HG02840 (cell line): ENCODE data around the gene USP34.

Experiments used
- ATAC-seq: cut with Tn5 transposase; IDR thresholded peaks from one replicate; pipeline ENCODE4 v1.9.1; 2021; ENCODE audit warnings: mild to moderate bottlenecking, moderate library complexity, moderate number of reproducible peaks; ENCODE audit not compliant: unreplicated experiment, low FRiP score

USP34 gene

DNA sequence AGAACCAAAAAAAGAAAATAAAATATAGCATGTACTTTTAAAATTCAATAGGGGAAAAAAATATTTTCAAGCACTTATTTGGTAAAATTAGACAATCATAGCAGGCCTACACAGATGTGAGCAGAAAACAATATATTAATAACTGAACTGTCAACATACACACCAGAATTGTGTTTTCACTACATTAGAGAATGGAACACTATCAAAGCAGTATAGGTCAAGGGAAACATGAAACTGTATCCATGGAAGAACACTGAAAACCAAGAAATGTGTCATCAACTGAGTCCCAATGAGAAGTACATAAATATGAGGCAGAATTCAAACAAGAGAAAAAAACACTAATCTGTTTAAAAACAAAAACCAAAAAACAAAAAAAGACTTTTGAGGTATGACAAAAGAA is 132.4 kb downstream of the USP34 start:
- ATAC-seq, result no peak

DNA sequence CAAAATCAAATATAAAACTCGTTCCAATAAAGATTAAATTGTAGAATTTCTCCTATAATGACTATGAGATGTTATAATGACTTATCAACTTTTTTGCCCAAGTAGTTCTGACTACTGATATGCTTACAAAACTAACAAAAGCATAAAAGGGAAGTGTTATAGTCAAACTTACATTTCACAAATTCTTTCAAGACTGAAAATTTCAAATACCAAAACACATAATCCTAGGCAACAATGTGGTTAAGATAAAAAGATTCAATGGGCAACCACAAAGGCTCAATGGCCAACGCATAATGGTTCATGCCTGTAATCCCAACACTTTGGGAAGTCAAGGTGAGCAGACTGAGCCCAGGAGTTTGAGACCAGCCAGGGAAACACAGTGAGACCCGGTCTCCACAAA is 135.7 kb downstream of the USP34 start:
- ATAC-seq, result no peak

DNA sequence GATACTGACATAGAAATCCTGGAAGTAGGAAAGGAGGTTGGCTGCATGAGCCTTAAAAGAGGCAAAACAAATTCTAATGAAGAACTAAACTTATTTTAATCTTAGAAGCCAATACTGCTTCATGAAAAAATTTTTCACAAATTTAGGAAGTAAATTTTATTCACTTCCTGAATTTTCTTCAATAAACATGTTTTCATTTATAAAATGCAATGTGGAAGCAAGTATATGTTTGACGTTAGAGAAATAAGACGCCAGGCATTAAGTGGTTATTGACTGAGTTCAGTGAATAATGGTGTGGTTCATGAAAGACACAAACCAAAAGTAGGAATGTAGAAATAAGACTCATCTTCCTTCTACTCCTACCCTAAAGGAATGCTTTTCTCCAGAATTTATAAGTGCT is 136.4 kb downstream of the USP34 start:
- no peak for ATAC-seq

DNA sequence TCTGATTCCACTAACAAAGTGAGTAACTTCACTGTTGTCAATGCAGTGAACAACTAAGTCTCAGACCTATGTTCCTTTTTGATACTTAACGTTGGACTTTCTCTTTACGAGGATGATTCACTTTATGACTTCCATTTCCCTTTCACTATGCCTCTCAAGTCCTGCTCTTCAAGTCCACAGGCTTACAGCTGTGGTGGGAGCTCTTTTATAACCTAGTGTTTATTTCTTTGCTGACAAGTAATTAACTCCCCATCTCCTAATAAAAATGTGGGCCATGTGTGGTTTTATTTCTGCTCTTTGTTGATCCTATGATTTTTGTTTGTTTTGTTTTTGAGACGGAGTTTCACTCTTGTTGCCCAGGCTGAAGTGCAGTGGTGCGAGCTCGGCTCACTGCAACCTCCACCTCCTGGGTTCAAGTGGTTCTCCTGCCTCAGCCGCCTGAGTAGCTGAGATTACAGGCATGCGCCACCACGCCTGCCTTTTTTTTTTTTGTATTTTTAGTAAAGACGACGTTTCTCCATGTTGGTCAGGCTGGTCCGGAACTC is 142.1 kb downstream of the USP34 start:
- no peak for ATAC-seq

DNA sequence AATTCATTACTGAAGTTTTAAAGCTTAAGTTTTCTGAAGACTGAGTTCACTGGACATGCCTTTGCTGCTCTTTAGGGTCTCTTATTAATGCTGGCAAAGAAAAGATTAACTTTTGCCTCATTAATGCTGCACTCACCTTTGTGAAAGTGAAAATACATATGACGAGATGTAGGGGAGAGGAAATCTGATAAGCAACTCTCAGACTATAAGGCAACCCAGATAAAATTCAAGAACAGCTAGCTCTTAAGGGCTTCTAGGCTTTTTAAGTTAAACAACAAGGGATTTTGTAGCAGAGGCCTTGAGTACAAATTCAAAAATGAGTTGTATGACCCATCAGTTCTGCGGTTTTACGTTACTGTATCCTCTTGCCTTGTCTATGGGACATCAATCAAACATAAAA is 143.7 kb downstream of the USP34 start:
- ATAC-seq, result no peak

DNA sequence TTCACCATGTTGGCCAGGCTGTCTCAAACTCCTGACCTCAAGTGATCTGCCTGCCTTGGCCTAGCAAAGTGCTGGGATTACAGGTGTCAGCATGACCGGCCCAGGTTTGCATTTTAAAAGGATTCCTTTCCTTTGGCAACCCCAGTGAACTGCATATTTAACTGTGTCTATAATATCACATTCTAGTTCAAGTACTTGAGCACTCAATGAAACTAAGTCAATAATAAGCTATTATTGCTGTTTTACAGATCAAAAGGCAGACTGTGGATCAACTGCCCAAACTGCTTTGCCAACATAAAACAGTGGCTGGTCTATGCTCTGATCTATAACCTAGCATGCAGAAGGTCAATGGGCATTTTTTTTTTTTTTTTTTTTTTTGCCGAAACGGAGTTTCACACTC is 144.5 kb downstream of the USP34 start:
- no peak for ATAC-seq

DNA sequence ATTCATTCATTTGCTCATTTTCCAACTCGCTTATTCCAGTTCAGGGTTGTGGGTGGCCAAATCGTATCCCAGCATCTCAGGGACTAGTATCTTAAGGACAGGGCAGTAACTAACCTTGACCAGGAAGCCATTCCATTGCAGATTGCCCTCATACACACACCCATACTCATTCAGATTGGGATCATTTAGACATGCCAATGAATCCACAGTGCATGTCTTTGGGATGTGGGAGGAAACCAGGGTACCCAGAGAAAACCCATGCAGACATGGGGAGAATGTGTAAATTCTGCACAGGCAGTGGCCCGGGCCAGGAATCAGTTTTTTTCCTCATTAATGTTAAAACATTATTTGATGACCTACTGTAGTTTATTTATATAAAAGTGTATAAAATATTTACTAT is 150.7 kb downstream of the USP34 start:
- ATAC-seq, result no peak

DNA sequence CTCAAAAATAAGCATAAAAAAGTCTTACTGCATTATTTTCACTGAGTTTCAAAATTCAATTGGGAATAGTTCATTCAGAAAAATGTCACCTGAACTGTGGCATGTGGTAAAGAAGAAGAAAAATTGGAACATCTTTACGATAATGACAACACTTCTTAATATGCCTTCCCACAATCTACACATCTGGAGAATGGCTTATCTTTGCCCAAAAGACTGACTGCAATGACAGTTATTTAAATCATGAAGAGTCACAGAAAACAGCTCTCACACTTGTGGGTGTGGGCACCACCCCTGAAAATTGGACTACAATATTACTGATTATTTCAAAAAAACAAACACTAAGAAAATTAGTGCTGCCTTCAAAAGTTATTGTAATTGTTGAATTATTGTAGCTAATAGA is 152.3 kb downstream of the USP34 start:
- no peak for ATAC-seq

DNA sequence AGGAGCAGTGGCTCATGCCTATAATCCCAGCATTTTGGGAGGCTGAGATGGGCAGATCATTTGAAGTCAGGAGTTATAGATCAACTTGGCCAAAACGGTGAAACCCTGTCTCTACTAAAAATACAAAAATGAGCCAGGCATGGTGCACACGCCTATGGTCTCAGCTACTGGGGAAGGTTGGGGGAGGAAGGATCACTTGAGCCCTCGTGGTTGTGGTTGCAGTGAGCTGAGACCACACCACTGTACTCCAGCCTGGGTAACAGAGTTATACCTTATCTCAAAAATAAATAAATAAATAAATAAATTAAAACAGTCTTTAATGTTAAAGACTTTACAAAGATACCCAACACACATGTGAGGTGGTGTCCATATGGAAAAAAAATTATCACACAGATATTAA is 174.9 kb downstream of the USP34 start:
- no peak for ATAC-seq

DNA sequence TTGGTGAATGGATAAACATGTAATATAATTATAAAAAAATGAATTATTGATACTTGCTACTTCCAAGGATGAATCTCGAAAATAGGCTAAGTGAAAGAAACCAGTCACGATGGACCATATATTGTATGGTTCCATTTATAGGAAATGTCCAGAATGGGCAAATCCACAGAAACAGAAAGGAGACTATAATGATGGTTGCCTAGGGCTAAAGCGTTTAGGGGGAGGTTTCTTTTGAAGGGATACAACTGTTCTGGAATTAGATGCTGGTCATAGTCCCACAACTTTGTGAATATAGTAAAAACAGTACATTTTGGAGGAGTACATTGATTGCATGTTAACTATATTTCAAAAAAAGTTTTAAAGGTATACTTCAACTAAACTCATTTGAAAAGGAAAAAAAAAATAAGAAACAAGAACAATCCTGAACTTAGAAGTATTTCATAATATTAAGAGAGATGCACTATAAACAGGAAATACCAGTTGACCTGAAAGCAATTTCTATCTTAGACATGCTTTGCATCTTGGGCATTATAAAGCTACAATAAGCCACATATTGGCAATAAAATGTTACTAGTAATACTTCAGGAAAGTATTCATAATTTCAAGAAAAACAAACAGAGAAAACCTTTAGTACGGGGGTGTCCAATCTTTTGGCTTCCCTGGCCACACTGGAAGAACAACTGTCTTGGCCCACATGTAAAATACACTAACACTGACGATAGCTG is 178.9 kb downstream of the USP34 start:
- ATAC-seq, result no peak

DNA sequence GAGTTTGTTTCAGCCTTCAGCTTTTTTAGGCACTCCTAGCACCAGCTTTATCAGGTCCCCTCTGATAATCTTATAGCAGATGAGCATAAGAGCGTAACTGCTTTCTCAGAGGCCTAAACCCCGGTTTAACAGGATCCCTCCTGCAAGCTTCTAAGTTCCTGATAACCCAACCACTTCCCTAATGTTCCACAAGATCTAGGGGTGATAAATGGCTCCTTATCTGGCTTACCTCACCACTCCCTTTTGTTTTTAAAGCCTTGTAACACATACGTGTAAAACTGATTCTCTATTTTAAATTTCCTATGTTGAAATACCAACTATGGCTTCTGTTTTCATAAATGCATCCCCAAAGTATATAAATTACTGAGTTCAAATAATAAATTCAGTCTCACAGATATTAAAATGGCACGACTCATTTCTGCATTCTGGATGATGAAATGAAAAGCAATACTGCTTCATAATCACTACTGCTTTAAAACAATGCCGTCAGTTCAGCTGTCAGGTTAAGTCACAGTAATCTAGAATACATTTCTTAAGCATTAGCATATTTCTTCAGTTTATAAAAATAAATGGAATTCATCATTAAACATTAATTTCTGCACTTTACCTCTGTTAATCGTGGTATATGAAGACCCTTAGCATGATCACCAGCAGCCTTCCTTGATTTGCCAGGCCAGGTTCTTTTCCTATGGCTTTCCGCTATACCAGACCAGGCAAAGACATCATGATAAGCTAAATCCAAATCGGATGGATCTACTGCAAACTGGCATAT is 182.6 kb downstream of the USP34 start:
- no peak for ATAC-seq

DNA sequence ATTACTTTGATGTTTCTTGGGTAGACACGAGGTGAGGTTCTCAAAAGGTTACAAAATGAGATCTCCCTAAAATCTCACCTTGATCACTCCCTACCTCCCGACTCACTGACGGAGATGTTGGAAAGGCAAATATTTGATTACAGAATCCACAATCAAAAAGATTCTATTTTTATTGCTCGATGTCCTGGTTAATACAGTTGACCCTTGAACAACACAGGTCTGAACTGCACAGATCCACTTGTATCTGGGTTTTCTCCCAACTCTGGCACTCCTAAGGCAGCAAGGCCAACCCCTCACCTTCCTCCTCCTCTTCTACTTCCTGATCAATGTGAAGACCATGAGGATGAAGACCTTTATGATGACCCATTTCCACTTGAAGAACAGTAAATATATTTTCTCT is 183.6 kb downstream of the USP34 start:
- no peak for ATAC-seq

DNA sequence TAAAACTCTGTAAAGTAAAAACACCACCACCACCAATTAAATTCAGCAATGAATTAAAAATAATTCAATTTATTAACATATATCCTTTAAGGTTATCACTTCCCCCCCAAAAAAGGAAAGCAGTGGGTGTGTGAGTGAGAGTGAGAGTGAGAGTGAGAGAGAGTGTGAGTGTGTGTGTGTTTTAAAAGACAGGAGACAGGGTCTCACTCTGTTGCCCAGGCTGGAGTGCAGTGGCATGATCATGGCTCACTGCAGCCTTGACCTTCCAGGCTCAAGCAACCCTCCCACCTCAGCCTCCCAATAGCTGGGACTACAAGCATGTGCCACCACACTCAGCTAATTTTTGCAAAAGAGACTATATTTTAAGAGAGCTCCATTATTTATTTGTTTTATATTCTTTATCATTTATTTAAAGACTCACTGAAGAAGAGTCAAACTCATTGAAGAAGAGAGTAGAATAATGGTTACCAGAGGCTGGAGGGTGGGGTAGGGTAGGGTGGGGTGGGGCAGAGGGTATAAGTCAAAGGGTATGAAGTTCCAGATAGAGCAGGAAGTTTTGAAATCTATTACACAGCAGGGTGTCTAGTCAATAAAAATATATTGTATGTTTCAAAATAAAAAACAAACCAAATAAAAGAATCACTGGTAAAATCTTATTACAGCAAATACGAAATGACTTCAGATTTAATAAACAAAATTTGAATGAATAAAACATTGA is 187.3 kb downstream of the USP34 start:
- ATAC-seq, result no peak

DNA sequence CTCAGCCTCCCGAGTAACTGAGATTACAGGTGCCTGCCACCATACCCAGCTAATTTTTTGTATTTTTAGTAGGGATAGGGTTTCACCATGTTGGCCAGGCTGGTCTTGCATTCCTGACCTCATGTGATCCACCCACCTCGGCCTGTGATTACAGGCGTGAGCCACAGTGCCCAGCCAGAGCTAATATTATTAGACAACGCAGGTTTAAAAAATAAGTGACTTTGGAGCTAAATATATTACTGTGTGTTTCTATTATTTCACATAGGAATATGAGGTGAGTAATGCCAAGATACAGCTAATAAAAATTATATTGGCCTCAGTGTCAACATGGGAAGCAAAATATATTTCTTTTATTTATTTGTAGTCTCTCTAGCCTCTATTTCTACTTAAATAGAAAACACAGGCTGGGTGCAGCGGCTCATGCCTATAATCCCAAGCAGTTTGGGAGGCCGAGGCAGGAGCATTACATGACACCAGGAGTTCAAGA is 188.7 kb downstream of the USP34 start:
- no peak for ATAC-seq

DNA sequence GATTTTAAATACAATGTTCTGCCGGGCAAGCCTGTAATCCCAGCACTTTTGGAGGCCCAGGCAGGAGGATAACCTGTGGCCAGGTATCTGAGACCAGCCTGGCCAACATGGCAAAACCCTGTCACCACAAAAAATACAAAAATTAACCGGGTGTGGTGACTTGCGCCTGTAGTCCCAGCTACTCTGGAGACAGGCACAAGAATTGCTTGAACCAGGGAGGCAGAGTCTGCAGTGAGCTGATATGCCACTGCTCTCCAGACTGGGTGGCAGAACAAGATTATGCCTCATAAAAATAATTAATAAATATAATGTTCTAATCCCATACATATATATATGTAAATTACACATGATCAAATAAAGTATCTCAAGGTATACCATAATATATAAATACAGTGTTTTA is 189.6 kb downstream of the USP34 start:
- no peak for ATAC-seq

DNA sequence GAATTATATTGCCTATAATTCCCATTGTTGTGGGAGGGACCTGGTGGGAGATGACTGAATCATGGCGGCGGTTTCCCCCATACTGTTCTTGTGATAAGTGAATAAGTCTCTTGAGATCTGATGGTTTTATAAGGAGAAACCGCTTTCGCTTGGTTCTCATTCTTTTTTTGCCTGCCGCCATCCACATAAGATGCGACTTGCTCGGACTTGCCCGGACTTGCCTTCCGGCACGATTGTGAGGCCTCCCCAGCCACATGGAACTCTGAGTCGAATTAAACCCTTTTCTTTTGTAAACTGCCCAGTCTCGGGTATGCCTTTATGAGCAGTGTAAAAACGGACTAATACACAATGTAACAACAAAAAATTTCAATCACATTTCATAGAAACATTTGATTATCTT is 193.1 kb downstream of the USP34 start:
- ATAC-seq, result no peak

DNA sequence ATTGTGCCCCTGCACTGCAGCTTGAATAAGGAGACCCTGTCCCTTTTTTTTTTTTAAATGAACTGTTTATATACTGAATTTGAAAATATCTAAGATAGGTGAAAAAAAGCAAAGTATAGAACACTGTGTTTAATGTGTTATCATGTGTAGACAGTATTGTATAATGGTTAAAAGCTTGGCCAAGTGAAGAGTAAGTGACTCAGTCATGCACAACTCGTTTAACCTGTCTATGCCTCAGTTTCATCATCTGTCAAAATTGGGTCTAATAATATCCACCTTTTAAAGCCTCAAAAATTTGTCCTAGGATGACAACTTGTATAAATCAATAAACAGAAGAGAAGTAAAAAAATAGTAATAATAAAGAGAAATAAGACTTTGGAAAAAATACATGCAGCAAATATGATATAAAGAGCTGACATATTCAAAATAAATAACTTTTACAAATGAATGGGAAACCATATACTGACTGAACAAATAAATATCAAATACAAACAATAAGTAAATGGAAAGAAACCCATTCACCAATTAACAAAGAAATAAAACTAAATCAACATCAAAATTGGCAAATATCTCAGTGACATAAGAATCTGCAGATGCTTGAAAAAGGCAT is 195.2 kb downstream of the USP34 start:
- no peak for ATAC-seq

DNA sequence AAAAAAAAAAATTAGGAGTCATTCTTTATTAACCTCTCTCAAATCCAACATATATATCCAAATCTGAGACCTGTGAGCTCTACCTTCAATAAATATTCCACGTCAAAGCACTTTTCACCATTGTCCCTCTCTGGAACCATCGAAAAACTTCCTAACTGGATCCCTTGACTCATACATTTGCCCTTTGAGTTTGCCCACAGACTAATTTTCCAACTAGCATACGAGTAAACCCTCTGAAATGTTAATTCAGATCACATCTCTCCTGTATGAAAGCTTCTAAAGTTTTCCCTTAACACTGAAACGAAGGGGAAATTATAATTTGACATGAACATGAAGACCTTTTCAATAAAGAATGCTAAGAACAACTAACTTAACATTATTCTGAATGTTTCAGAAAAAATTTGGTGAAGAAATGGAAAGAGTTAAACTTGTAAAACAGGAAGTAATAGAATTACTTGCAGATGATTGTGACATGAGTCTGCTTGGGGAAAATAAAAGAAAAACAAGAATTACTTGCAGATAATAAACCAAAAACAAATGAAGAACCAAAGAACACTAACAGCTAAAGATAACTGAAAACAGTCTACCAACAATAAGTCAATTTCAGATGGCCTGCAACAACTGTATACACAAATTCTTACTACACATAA is 198.3 kb downstream of the USP34 start:
- ATAC-seq, result no peak

DNA sequence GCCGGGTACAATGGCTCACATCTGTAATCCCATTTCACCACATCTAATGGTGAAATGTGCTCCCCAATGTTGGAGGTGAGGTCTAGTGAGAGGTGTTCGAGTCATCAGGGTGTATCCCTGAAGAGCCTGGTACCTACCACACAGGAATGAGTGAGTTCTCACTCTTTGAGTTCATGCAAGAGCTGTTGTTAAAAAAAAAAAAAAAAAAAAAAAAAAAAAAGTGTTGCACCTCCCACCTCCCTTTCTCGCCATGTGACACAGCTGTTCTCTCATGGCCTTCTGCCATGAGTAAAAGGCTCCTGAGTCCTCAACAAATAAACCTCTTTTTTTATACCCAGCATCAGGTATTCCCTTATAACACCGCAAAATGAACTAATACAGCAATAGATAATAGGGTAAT is 202.6 kb downstream of the USP34 start:
- no peak for ATAC-seq
